Natural killer cell (primary cell): ENCODE data around the gene HSPG2. TPM values are rescaled to one million over a fixed set of nuclear protein-coding genes. Genes with fewer than 3 reads are reported as not detected.
"Not testable (repeated sequence)": the region's sequence is repeated elsewhere in the genome, so short reads cannot be mapped to it uniquely, and the experiment has no call there.

Experiments used
- ATAC-seq, 3 donors: fragments of 150-1000 bp in 2 of 3; fragments of 200-7000 bp in 1 of 3; cut with Tn5 transposase; 1 replicate in 1 of 3; 2 replicates in 2 of 3; pipeline ENCODE4 v1.10.0; 2021; ENCODE audit warnings: mild to moderate bottlenecking in 2 of 3, moderate library complexity in 2 of 3
- DNase-seq, 2 donors: peaks; one replicate each; pipeline versions ENCODE4 v3.0.0 to v3.0.0-alpha.2; 2013 to 2021; ENCODE audit warnings: mixed read lengths in 1 of 2
- H3K27ac ChIP-seq: one replicate; pipeline ENCODE4 v1.5.1; 2013; ENCODE audit warnings: mild to moderate bottlenecking, low read length
- H3K27me3 ChIP-seq: one replicate; pipeline ENCODE4 v1.6.1; 2013; ENCODE audit warnings: low read length; ENCODE audit not compliant: control insufficient read depth, insufficient read depth
- H3K36me3 ChIP-seq: one replicate; pipeline ENCODE4 v1.6.1; 2013; ENCODE audit warnings: low read length; ENCODE audit not compliant: control insufficient read depth, insufficient read depth
- H3K4me1 ChIP-seq: one replicate; pipeline ENCODE4 v1.6.1; 2013; ENCODE audit warnings: low read length; ENCODE audit not compliant: control insufficient read depth, insufficient read depth
- H3K4me3 ChIP-seq: one replicate; pipeline ENCODE4 v1.5.1; 2013; ENCODE audit warnings: low read length
- H3K9me3 ChIP-seq: one replicate; pipeline ENCODE4 v1.6.1; 2013; ENCODE audit warnings: low read length; ENCODE audit not compliant: control insufficient read depth, insufficient read depth
- H3K27ac Mint-ChIP-seq, 2 donors: one replicate each; pipeline ENCODE4 v1.8.0; 2022; ENCODE audit warnings: mild to moderate bottlenecking in 2 of 2, mixed read lengths in 2 of 2, moderate library complexity in 1 of 2
- H3K27me3 Mint-ChIP-seq, 2 donors: one replicate each; pipeline ENCODE4 v1.8.0; 2022; ENCODE audit warnings: low read depth in 2 of 2, mixed read lengths in 2 of 2
- H3K36me3 Mint-ChIP-seq: one replicate; pipeline ENCODE4 v1.8.0; 2022; ENCODE audit warnings: mixed read lengths
- H3K4me1 Mint-ChIP-seq, 2 donors: one replicate each; pipeline ENCODE4 v1.8.0; 2022; ENCODE audit warnings: mixed read lengths in 2 of 2
- H3K4me3 Mint-ChIP-seq: one replicate; pipeline ENCODE4 v1.8.0; 2022; ENCODE audit warnings: mild to moderate bottlenecking, moderate library complexity, mixed read lengths
- H3K9me3 Mint-ChIP-seq, 2 donors: one replicate each; pipeline ENCODE4 v1.8.0; 2022; ENCODE audit warnings: mixed read lengths in 2 of 2
- WGBS: methylation state at CpG from one replicate; pipeline ENCODE4 v1.1.7; 2013; ENCODE audit warnings: missing lambda C conversion rate; ENCODE audit not compliant: insufficient coverage; 5-methylcytosine and 5-hydroxymethylcytosine counted together
- intact Hi-C: fragments of 100-400 bp; cut with micrococcal nuclease; formaldehyde crosslinking; loops from one replicate; pipeline ENCODE4 v1.14.2; 2022
- total RNA-seq, 4 donors: library from RNA; stranded (reverse); fragments of 120-200 nt in 1 of 4; gene quantifications; one replicate each; pipeline versions ENCODE4 v1.2.3 to v1.2.4, GENCODE V29; 2013 to 2022

Gene HSPG2
- total RNA-seq, 3 donors from 2014 or later (not counting 1 experiment from before 2014, with no cell fraction given): 0.54 to 0.93 (median 0.90) TPM

DNA sequence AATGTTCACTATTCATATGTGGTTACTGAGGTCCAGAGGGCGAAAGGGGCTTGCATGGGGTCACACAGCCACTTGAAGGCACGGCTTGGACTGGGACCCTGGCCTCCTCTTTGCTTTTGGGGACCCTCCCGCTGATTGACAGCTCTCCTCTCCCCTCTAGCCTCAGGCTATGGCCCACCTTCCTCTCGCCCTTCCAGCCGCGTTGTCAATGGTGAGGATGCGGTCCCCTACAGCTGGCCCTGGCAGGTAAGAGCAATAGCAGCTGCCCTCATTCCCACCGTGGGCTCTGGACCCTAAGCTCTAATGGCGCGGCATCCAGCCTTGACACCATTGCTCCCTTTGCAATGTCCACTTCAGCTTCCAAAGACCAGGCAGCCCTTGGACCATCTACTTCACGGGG is 41.1 kb upstream of the HSPG2 start:
- H3K4me1 Mint-ChIP-seq, ATAC-seq, H3K4me1 ChIP-seq, H3K27ac Mint-ChIP-seq, H3K4me3 Mint-ChIP-seq, DNase-seq, intact Hi-C loops, H3K9me3 ChIP-seq, H3K9me3 Mint-ChIP-seq, H3K36me3 ChIP-seq, H3K27me3 Mint-ChIP-seq, H3K36me3 Mint-ChIP-seq, H3K27me3 ChIP-seq, H3K27ac ChIP-seq, H3K4me3 ChIP-seq: not testable (repeated sequence)
- 90% methylated on average over 11 of the region's 11 CpGs for WGBS

DNA sequence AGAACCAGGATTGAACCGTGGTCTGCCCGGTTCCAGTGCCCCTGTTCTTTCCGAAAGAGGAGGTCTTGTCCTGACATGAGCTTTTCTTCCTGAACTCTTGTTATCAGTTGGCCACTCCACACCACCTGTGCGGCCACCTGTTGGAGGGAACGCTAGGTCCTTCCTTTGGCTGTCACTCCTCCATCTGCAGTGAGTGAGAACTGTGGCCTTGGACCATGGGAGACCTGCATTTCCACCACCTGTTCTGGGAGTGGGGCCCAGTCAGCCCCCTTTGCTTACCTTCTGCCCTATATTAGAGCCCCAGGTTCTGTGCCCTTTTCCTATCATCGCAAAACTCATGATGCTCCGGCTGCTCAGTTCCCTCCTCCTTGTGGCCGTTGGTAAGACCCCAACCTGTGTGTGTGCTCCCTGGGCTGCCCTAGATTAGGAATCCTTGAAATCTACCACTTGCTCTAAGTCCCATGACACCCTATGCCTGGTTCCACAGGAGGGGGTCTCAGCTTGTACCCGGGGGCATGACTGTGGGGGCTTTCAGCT is 39.7 kb upstream of the HSPG2 start, which contains the start of gene CELA3B:
CELA3B (plus strand) TSS at position 320 of the 537 bp plus-strand sequence; CDS start at position 338, 18 bp downstream.
- H3K27me3 Mint-ChIP-seq, H3K4me3 Mint-ChIP-seq: not testable (repeated sequence)
- 93% methylated on average over 9 of the region's 9 CpGs for WGBS

GRCh38 chr1:21975296-21975695 is 38.2 kb upstream of the HSPG2 start:
- H3K4me3 ChIP-seq, H3K36me3 ChIP-seq, H3K27ac ChIP-seq, intact Hi-C loops, H3K27ac Mint-ChIP-seq, H3K36me3 Mint-ChIP-seq, H3K4me1 ChIP-seq, H3K9me3 ChIP-seq, H3K4me1 Mint-ChIP-seq, H3K27me3 ChIP-seq, ATAC-seq, H3K27me3 Mint-ChIP-seq, H3K9me3 Mint-ChIP-seq, H3K4me3 Mint-ChIP-seq, DNase-seq: not testable (repeated sequence)
- WGBS: 92% methylated on average over 4 of the region's 9 CpGs

More for the DNA sequence above, 39.7 kb upstream of the HSPG2 start, which contains the start of gene CELA3B:
- H3K27ac Mint-ChIP-seq, H3K36me3 ChIP-seq, H3K4me1 ChIP-seq, ATAC-seq, H3K36me3 Mint-ChIP-seq, intact Hi-C loops, H3K9me3 ChIP-seq, H3K9me3 Mint-ChIP-seq, H3K4me3 ChIP-seq, H3K4me1 Mint-ChIP-seq, DNase-seq, H3K27me3 ChIP-seq, H3K27ac ChIP-seq: not testable (repeated sequence)

DNA sequence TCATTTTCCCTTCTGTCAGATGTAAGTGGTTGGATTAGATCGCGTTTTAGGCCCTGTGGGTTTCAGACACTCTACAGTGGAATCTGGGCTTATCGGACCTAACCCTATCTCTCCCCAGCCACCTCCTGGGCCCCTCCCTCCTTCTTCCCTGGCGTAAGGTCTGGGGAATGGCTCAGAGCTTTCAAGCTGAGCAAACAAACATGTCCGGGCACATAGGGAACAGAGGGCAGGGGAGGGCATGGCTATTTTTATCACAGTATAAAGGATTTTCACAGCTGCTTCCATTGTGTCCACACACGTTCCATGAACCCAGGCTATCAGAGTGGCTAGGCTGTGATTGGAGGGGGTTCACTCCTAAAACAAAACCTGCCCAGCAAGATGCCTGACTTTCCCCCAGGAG is 37.6 kb upstream of the HSPG2 start:
- H3K4me1 ChIP-seq, H3K27ac ChIP-seq, ATAC-seq, DNase-seq, H3K9me3 Mint-ChIP-seq, intact Hi-C loops, H3K27me3 ChIP-seq, H3K4me3 Mint-ChIP-seq, H3K36me3 ChIP-seq, H3K36me3 Mint-ChIP-seq, H3K9me3 ChIP-seq, H3K4me3 ChIP-seq, H3K4me1 Mint-ChIP-seq, H3K27me3 Mint-ChIP-seq, H3K27ac Mint-ChIP-seq: not testable (repeated sequence)
- WGBS: 40% methylated on average over 1 of the region's 6 CpGs

GRCh38 chr1:21973948-21974347 is 36.8 kb upstream of the HSPG2 start:
- H3K27me3 Mint-ChIP-seq, H3K27ac ChIP-seq, H3K36me3 Mint-ChIP-seq, DNase-seq, H3K9me3 ChIP-seq, H3K27ac Mint-ChIP-seq, H3K4me1 Mint-ChIP-seq, H3K27me3 ChIP-seq, ATAC-seq, H3K9me3 Mint-ChIP-seq, H3K4me3 Mint-ChIP-seq, H3K36me3 ChIP-seq, intact Hi-C loops, H3K4me1 ChIP-seq, H3K4me3 ChIP-seq: not testable (repeated sequence)
- WGBS: 87% methylated on average over 6 of the region's 8 CpGs

GRCh38 chr1:21972973-21973441 is 35.9 kb upstream of the HSPG2 start:
- H3K36me3 Mint-ChIP-seq, ATAC-seq, H3K9me3 ChIP-seq, H3K4me1 Mint-ChIP-seq, H3K36me3 ChIP-seq, intact Hi-C loops, H3K27ac Mint-ChIP-seq, H3K27ac ChIP-seq, DNase-seq, H3K4me3 ChIP-seq, H3K9me3 Mint-ChIP-seq, H3K4me3 Mint-ChIP-seq, H3K4me1 ChIP-seq, H3K27me3 ChIP-seq, H3K27me3 Mint-ChIP-seq: not testable (repeated sequence)
- WGBS: 88% methylated on average over 1 of the region's 2 CpGs

DNA sequence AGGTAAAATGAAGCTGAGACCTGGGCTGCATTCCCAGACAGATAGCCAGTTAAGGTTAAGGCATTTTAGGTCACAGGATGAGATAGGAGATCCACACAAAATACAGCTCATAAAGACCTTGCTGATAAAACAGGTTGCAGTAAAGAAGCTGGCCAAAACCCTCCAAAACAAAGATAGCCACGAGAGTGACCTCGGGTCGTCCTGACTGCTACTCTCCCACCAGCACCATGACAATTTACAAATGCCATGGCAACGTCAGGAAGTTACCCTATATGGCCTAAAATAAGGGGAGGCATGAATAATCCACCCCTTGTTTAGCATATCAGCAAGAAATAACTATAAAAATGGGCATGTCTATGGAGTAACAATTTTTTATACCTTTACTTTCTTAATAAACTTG is 33.4 kb upstream of the HSPG2 start:
- H3K27ac ChIP-seq, H3K4me3 Mint-ChIP-seq, ATAC-seq, H3K27me3 ChIP-seq, H3K4me1 Mint-ChIP-seq, DNase-seq, H3K27ac Mint-ChIP-seq, H3K4me1 ChIP-seq, H3K4me3 ChIP-seq, intact Hi-C loops, H3K9me3 Mint-ChIP-seq, H3K9me3 ChIP-seq, H3K36me3 ChIP-seq, H3K27me3 Mint-ChIP-seq, H3K36me3 Mint-ChIP-seq: not testable (repeated sequence)
- WGBS: 81% methylated on average over 3 of the region's 4 CpGs

DNA sequence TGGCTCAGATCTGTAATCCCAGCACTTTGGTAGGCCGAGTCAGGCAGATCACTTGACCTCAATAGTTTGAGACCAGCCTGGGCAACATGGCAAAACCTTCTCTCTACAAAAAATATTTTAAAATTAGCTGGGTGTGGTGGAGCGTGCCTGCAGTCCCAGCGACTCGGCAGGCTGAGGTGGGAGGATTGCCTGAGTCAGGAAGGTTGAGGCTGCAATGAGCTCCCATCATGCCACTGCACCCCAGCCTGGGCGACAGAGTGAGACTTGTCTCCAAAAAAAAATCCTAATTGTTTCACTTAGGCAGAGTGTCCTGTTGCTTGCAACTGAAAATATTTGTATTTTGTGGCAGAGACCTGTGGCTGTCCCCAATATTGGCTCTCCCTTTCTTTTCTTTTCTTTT is 32.0 kb upstream of the HSPG2 start:
- H3K27ac ChIP-seq, H3K9me3 ChIP-seq, H3K4me1 ChIP-seq, H3K9me3 Mint-ChIP-seq, H3K27ac Mint-ChIP-seq, DNase-seq, H3K4me1 Mint-ChIP-seq, H3K36me3 ChIP-seq, H3K4me3 Mint-ChIP-seq, ATAC-seq, H3K4me3 ChIP-seq, H3K36me3 Mint-ChIP-seq, H3K27me3 ChIP-seq, intact Hi-C loops, H3K27me3 Mint-ChIP-seq: not testable (repeated sequence)
- WGBS: 74% methylated on average over 5 of the region's 5 CpGs
